Measurements from ENCODE around the gene MGMT. TPM values are rescaled to one million over a fixed set of nuclear protein-coding genes. Genes with fewer than 3 reads are reported as not detected.

MGMT gene
- total and polyA plus RNA-seq, 2 donors (not counting 1 experiment from before 2014, with no cell fraction given), result 1.9 to 29.1 TPM

- H2AFZ ChIP-seq (ENCODE audit: low read length), result no peak overlapping the region
- no peaks in the 10 kb centered on the region for H3K27me3 ChIP-seq (ENCODE audit: control insufficient read depth, insufficient read depth, low read length)
- H3K27ac ChIP-seq (ENCODE audit: insufficient read depth, low read length), result no peak overlapping the region
- H3K9ac ChIP-seq (ENCODE audit: insufficient read depth, low read length), result no peak overlapping the region
- H3K79me2 ChIP-seq (ENCODE audit: control insufficient read depth, insufficient read depth, low read length), result no peaks in the 10 kb centered on the region
- no peak for TF ChIP-seq EZH2 (IDR thresholded peaks at IDR 0.05; ENCODE audit: low read length, missing control alignments)
- TF ChIP-seq, protein P1, sequence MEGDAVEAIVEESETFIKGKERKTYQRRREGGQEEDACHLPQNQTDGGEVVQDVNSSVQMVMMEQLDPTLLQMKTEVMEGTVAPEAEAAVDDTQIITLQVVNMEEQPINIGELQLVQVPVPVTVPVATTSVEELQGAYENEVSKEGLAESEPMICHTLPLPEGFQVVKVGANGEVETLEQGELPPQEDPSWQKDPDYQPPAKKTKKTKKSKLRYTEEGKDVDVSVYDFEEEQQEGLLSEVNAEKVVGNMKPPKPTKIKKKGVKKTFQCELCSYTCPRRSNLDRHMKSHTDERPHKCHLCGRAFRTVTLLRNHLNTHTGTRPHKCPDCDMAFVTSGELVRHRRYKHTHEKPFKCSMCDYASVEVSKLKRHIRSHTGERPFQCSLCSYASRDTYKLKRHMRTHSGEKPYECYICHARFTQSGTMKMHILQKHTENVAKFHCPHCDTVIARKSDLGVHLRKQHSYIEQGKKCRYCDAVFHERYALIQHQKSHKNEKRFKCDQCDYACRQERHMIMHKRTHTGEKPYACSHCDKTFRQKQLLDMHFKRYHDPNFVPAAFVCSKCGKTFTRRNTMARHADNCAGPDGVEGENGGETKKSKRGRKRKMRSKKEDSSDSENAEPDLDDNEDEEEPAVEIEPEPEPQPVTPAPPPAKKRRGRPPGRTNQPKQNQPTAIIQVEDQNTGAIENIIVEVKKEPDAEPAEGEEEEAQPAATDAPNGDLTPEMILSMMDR (conservative IDR thresholded peaks at IDR 0.05 in 1 of 2, IDR thresholded peaks at IDR 0.05 in 1 of 2; ENCODE audit: low read depth in 1 of 2, low read length in 2 of 2), result no peak
- H3K9me3 ChIP-seq (ENCODE audit: control insufficient read depth, insufficient read depth, low read depth, low read length), result no peaks in the 10 kb centered on the region
- H3K36me3 ChIP-seq (ENCODE audit: control insufficient read depth, insufficient read depth, low read length), result no peaks in the 10 kb centered on the region
- DNase-seq (ENCODE audit: low read depth in 2 of 2), result no peak
- no peaks in the 10 kb centered on the region for H3K4me1 ChIP-seq (ENCODE audit: control insufficient read depth, extremely low read depth, insufficient read depth, low read length)
- H4K20me1 ChIP-seq (ENCODE audit: control insufficient read depth, extremely low read depth, insufficient read depth, low read length), result no peaks in the 10 kb centered on the region
- H3K4me2 ChIP-seq (ENCODE audit: extremely low read depth, insufficient read depth, low read length), result no peak overlapping the region
- H3K4me3 ChIP-seq (replicated peaks in 1 of 4; ENCODE audit: control extremely low read depth in 1 of 4, insufficient read depth in 1 of 4, low read depth in 3 of 4, low read length in 4 of 4), result no peak overlapping the region
Observed at GRCh38 chr10:129730993-129731325, 263.9 kb downstream of the MGMT start.

- H3K4me2 ChIP-seq (ENCODE audit: extremely low read depth, insufficient read depth, low read length), result no peak overlapping the region
- no peaks in the 10 kb centered on the region for H3K36me3 ChIP-seq (ENCODE audit: control insufficient read depth, insufficient read depth, low read length)
- no peak overlapping the region for H3K4me3 ChIP-seq (replicated peaks in 1 of 4; ENCODE audit: control extremely low read depth in 1 of 4, insufficient read depth in 1 of 4, low read depth in 3 of 4, low read length in 4 of 4)
- no peak overlapping the region for H3K27ac ChIP-seq (ENCODE audit: insufficient read depth, low read length)
- H3K4me1 ChIP-seq (ENCODE audit: control insufficient read depth, extremely low read depth, insufficient read depth, low read length), result no peaks in the 10 kb centered on the region
- no peak for DNase-seq (ENCODE audit: low read depth in 2 of 2)
- TF ChIP-seq EZH2 (IDR thresholded peaks at IDR 0.05; ENCODE audit: low read length, missing control alignments), result no peak
- TF ChIP-seq, protein P1 (conservative IDR thresholded peaks at IDR 0.05 in 1 of 2, IDR thresholded peaks at IDR 0.05 in 1 of 2; ENCODE audit: low read depth in 1 of 2, low read length in 2 of 2), result no peak
- no peak overlapping the region for H3K9ac ChIP-seq (ENCODE audit: insufficient read depth, low read length)
- H4K20me1 ChIP-seq (ENCODE audit: control insufficient read depth, extremely low read depth, insufficient read depth, low read length), result no peaks in the 10 kb centered on the region
- no peak overlapping the region for H2AFZ ChIP-seq (ENCODE audit: low read length)
- H3K27me3 ChIP-seq (ENCODE audit: control insufficient read depth, insufficient read depth, low read length), result no peaks in the 10 kb centered on the region
- no peaks in the 10 kb centered on the region for H3K79me2 ChIP-seq (ENCODE audit: control insufficient read depth, insufficient read depth, low read length)
- no peaks in the 10 kb centered on the region for H3K9me3 ChIP-seq (ENCODE audit: control insufficient read depth, insufficient read depth, low read depth, low read length)
Observed at GRCh38 chr10:129740532-129741279, 273.7 kb downstream of the MGMT start.

- H3K4me2 ChIP-seq (ENCODE audit: extremely low read depth, insufficient read depth, low read length), result no peak overlapping the region
- H3K9me3 ChIP-seq (ENCODE audit: control insufficient read depth, insufficient read depth, low read depth, low read length), result no peaks in the 10 kb centered on the region
- no peak for TF ChIP-seq EZH2 (IDR thresholded peaks at IDR 0.05; ENCODE audit: low read length, missing control alignments)
- TF ChIP-seq, protein P1 (conservative IDR thresholded peaks at IDR 0.05 in 1 of 2, IDR thresholded peaks at IDR 0.05 in 1 of 2; ENCODE audit: low read depth in 1 of 2, low read length in 2 of 2), result no peak
- H3K4me3 ChIP-seq (replicated peaks in 1 of 4; ENCODE audit: control extremely low read depth in 1 of 4, insufficient read depth in 1 of 4, low read depth in 3 of 4, low read length in 4 of 4), result no peak overlapping the region
- no peak overlapping the region for H2AFZ ChIP-seq (ENCODE audit: low read length)
- H3K4me1 ChIP-seq (ENCODE audit: control insufficient read depth, extremely low read depth, insufficient read depth, low read length), result no peaks in the 10 kb centered on the region
- H3K36me3 ChIP-seq (ENCODE audit: control insufficient read depth, insufficient read depth, low read length), result no peaks in the 10 kb centered on the region
- H3K79me2 ChIP-seq (ENCODE audit: control insufficient read depth, insufficient read depth, low read length), result no peaks in the 10 kb centered on the region
- no peak overlapping the region for H3K9ac ChIP-seq (ENCODE audit: insufficient read depth, low read length)
- H3K27me3 ChIP-seq (ENCODE audit: control insufficient read depth, insufficient read depth, low read length), result no peaks in the 10 kb centered on the region
- no peak for DNase-seq (ENCODE audit: low read depth in 2 of 2)
- no peak overlapping the region for H3K27ac ChIP-seq (ENCODE audit: insufficient read depth, low read length)
- H4K20me1 ChIP-seq (ENCODE audit: control insufficient read depth, extremely low read depth, insufficient read depth, low read length), result no peaks in the 10 kb centered on the region
Observed at GRCh38 chr10:129741280-129741977, 274.4 kb downstream of the MGMT start.

Data from fibroblast of lung (primary cell).